H1 (cell line): ENCODE results near the gene ATMIN. TPM values are rescaled to one million over a fixed set of nuclear protein-coding genes. Genes with fewer than 3 reads are reported as not detected.

Experiments used
- CTCF ChIA-PET: fragments of 300-600 bp; sonication (Branson Sonifier 250); formaldehyde crosslinking; loops from one replicate; lab custom pipeline; 2021; ENCODE audit not compliant: partially characterized antibody; lab: Charles Lee
- POLR2A ChIA-PET: fragments of 300-600 bp; sonication (Branson Sonifier 250); formaldehyde crosslinking; loops from one replicate; lab custom pipeline; 2021; ENCODE audit warnings: inconsistent platforms; ENCODE audit not compliant: partially characterized antibody; lab: Charles Lee
- DNase-seq, 2 experiments: peaks; one replicate each; pipeline versions ENCODE4 v3.0.0 to v3.0.0-alpha.2; 2010 to 2022; ENCODE audit warnings: low spot score in 2 of 2, low read depth in 1 of 2, mixed read lengths in 1 of 2
- FAIRE-seq: peaks from 2 replicates; lab custom pipeline; 2011; peaks lifted over from hg19 to GRCh38; lab: Jason Lieb, UNC
- H2AFZ ChIP-seq: 2 replicates; pipeline ENCODE4 v1.8.1; 2012; ENCODE audit warnings: low read length, inconsistent platforms
- H2AK5ac ChIP-seq: 2 replicates; pipeline ENCODE4 v1.6.1; 2013; ENCODE audit warnings: low read depth, low read length
- H2BK120ac ChIP-seq: replicated peaks from 2 replicates; pipeline ENCODE3; 2013; ENCODE audit warnings: low read depth, low read length, inconsistent platforms
- H2BK12ac ChIP-seq: 2 replicates; pipeline ENCODE4 v1.6.1; 2013; ENCODE audit warnings: low read depth, low read length
- H2BK15ac ChIP-seq: 2 replicates; pipeline ENCODE4 v1.6.1; 2013; ENCODE audit warnings: low read length
- H2BK20ac ChIP-seq: 2 replicates; pipeline ENCODE4 v1.6.1; 2013; ENCODE audit warnings: low read length
- H2BK5ac ChIP-seq: 2 replicates; pipeline ENCODE4 v1.6.1; 2013; ENCODE audit warnings: low read depth, low read length
- H3K14ac ChIP-seq: 2 replicates; pipeline ENCODE4 v1.6.1; 2013; ENCODE audit warnings: inconsistent platforms; ENCODE audit not compliant: insufficient read length
- H3K18ac ChIP-seq: 2 replicates; pipeline ENCODE4 v1.6.1; 2013; ENCODE audit warnings: low read length; ENCODE audit errors: extremely low read depth
- H3K23ac ChIP-seq: 2 replicates; pipeline ENCODE4 v1.6.1; 2013; ENCODE audit warnings: inconsistent platforms; ENCODE audit not compliant: insufficient read length
- H3K23me2 ChIP-seq: 2 replicates; pipeline ENCODE4 v1.6.1; 2013; ENCODE audit warnings: low read depth, low read length
- H3K27ac ChIP-seq: 2 replicates; pipeline ENCODE4 v1.6.1; 2011; ENCODE audit warnings: low read depth, low read length, inconsistent platforms
- H3K27me3 ChIP-seq, 4 experiments: replicated peaks in 1 of 4; 1 replicate in 1 of 4; 2 replicates in 3 of 4; pipeline versions ENCODE4 v1.6.1 to v1.8.1; 2011 to 2013; ENCODE audit warnings: low read length in 3 of 4, mild to moderate bottlenecking in 3 of 4, inconsistent platforms in 2 of 4, mixed read lengths in 2 of 4, moderate library complexity in 1 of 4; ENCODE audit not compliant: control insufficient read depth in 3 of 4, insufficient read depth in 3 of 4; ENCODE audit errors: extremely low read depth in 1 of 4
- H3K36me3 ChIP-seq, 4 experiments: 2 replicates each; pipeline versions ENCODE4 v1.6.1 to v1.8.1; 2011 to 2013; ENCODE audit warnings: mild to moderate bottlenecking in 4 of 4, low read length in 3 of 4, moderate library complexity in 2 of 4, control low read depth in 1 of 4, inconsistent platforms in 1 of 4; ENCODE audit not compliant: insufficient read depth in 4 of 4, control insufficient read depth in 2 of 4
- H3K4ac ChIP-seq: replicated peaks from 2 replicates; pipeline ENCODE3; 2013; ENCODE audit warnings: low read length, low read depth, mixed read lengths, inconsistent platforms; ENCODE audit not compliant: insufficient read length
- H3K4me1 ChIP-seq, 4 experiments: replicated peaks in 1 of 4; 1 replicate in 1 of 4; 2 replicates in 3 of 4; pipeline versions ENCODE4 v1.6.1 to v1.8.1; 2011 to 2013; ENCODE audit warnings: low read length in 3 of 4, inconsistent platforms in 2 of 4, mixed read lengths in 1 of 4; ENCODE audit not compliant: insufficient read depth in 4 of 4, control insufficient read depth in 3 of 4
- H3K4me2 ChIP-seq, 2 experiments: 2 replicates each; pipeline versions ENCODE4 v1.6.1 to v1.8.1; 2011 to 2013; ENCODE audit warnings: low read depth in 2 of 2, low read length in 2 of 2, control low read depth in 1 of 2, inconsistent platforms in 1 of 2, mild to moderate bottlenecking in 1 of 2; ENCODE audit not compliant: insufficient read depth in 1 of 2
- H3K4me3 ChIP-seq, 4 experiments: fragments of 200-600, 300-600 bp in 1 of 4; sonication (generic), shearing (Covaris generic), sonication (Bioruptor Twin) in 1 of 4; 2 replicates each; pipeline versions ENCODE4 v1.5.1 to v1.8.1; 2011 to 2016; ENCODE audit warnings: low read length in 4 of 4, low read depth in 3 of 4, control low read depth in 2 of 4, inconsistent platforms in 2 of 4, mild to moderate bottlenecking in 2 of 4, mixed read lengths in 1 of 4, moderate library complexity in 1 of 4; ENCODE audit not compliant: insufficient read depth in 2 of 4; ENCODE audit errors: extremely low read depth in 1 of 4
- H3K56ac ChIP-seq: replicated peaks from 2 replicates; pipeline ENCODE3; 2013; ENCODE audit warnings: low read depth, mild to moderate bottlenecking, mixed read lengths, low read length, inconsistent platforms; ENCODE audit not compliant: insufficient read length
- H3K79me1 ChIP-seq: 2 replicates; pipeline ENCODE4 v1.6.1; 2013; ENCODE audit warnings: low read depth, low read length, control low read depth
- H3K79me2 ChIP-seq, 2 experiments: 2 replicates each; pipeline versions ENCODE4 v1.6.1 to v1.8.1; 2012 to 2013; ENCODE audit warnings: low read length in 2 of 2, mild to moderate bottlenecking in 2 of 2, inconsistent platforms in 1 of 2; ENCODE audit not compliant: insufficient read depth in 2 of 2, control insufficient read depth in 1 of 2
- H3K9ac ChIP-seq, 4 experiments: replicated peaks in 1 of 4; 1 replicate in 1 of 4; 2 replicates in 3 of 4; pipeline versions ENCODE4 v1.6.1 to v1.8.1; 2011 to 2013; ENCODE audit warnings: low read depth in 3 of 4, low read length in 3 of 4, control low read depth in 2 of 4, mild to moderate bottlenecking in 2 of 4, moderate library complexity in 2 of 4, inconsistent platforms in 1 of 4; ENCODE audit errors: extremely low read depth in 1 of 4
- H3K9me3 ChIP-seq, 2 experiments: 2 replicates each; pipeline versions ENCODE4 v1.6.1 to v1.8.1; 2012 to 2013; ENCODE audit warnings: mild to moderate bottlenecking in 2 of 2, moderate library complexity in 2 of 2, control low read depth in 1 of 2, inconsistent platforms in 1 of 2, low read depth in 1 of 2, low read length in 1 of 2, mixed read lengths in 1 of 2; ENCODE audit not compliant: insufficient read depth in 2 of 2
- H4K20me1 ChIP-seq, 2 experiments: replicated peaks in 1 of 2; 2 replicates each; pipeline versions ENCODE3 to v1.8.1; 2011 to 2013; ENCODE audit warnings: inconsistent platforms in 2 of 2, low read length in 2 of 2, mild to moderate bottlenecking in 1 of 2; ENCODE audit not compliant: insufficient read depth in 2 of 2, control insufficient read depth in 1 of 2
- H4K5ac ChIP-seq: 2 replicates; pipeline ENCODE4 v1.6.1; 2013; ENCODE audit warnings: low read length, low read depth, mixed read lengths, inconsistent platforms; ENCODE audit not compliant: insufficient read length
- H4K8ac ChIP-seq: 2 replicates; pipeline ENCODE4 v1.8.0; 2013; ENCODE audit warnings: mild to moderate bottlenecking, moderate library complexity, low read length, inconsistent platforms; ENCODE audit not compliant: insufficient read depth; ENCODE audit errors: extremely low read depth
- H4K91ac ChIP-seq: replicated peaks from 2 replicates; pipeline ENCODE3; 2013; ENCODE audit warnings: low read length, mixed read lengths, inconsistent platforms; ENCODE audit not compliant: insufficient read length
- BACH1 ChIP-seq: IDR thresholded peaks from 2 replicates; pipeline ENCODE4 v1.6.1; 2012; ENCODE audit warnings: low read length, improper control_type of control experiment
- CBX8 ChIP-seq: fragments of 300-800, 300-1000 bp; sonication (generic); IDR thresholded peaks from 2 replicates; pipeline ENCODE4 v1.7.1; 2016; ENCODE audit warnings: low read depth, low read length, borderline replicate concordance
- CHD2 ChIP-seq: IDR thresholded peaks from 2 replicates; pipeline ENCODE4 v1.6.1; 2012; ENCODE audit warnings: low read length, improper control_type of control experiment
- EP300 ChIP-seq, 2 experiments: IDR thresholded peaks; 1 replicate in 1 of 2; 2 replicates in 1 of 2; pipeline ENCODE4 v1.6.1; 2011 to 2012; ENCODE audit warnings: low read depth in 2 of 2, low read length in 2 of 2, mild to moderate bottlenecking in 2 of 2, borderline replicate concordance in 1 of 2, inconsistent platforms in 1 of 2, moderate library complexity in 1 of 2
- EZH2 ChIP-seq: fragments of 200-600 bp; sonication (generic); IDR thresholded peaks from 2 replicates; pipeline ENCODE4 v1.7.1; 2012; ENCODE audit warnings: low read depth, mild to moderate bottlenecking, moderate library complexity, low read length, inconsistent platforms; ENCODE audit not compliant: severe bottlenecking
- HDAC6 ChIP-seq: IDR thresholded peaks from one replicate; pipeline ENCODE4 v1.7.1; 2012; ENCODE audit warnings: low read depth, mild to moderate bottlenecking, inconsistent platforms, low read length, moderate library complexity
- JUN ChIP-seq: IDR thresholded peaks from 2 replicates; pipeline ENCODE4 v1.6.1; 2011; ENCODE audit warnings: low read depth, mild to moderate bottlenecking, improper control_type of control experiment, low read length
- MAFK ChIP-seq: IDR thresholded peaks from 2 replicates; pipeline ENCODE4 v1.6.1; 2012; ENCODE audit warnings: low read depth, mild to moderate bottlenecking, improper control_type of control experiment, low read length
- SP1 ChIP-seq: IDR thresholded peaks from 2 replicates; pipeline ENCODE4 v1.6.1; 2011; ENCODE audit warnings: low read depth, low read length
- TAF1 ChIP-seq: IDR thresholded peaks from 2 replicates; pipeline ENCODE4 v1.6.1; 2011; ENCODE audit warnings: mild to moderate bottlenecking, low read depth, low read length
- TEAD4 ChIP-seq: IDR thresholded peaks from 2 replicates; pipeline ENCODE4 v1.6.1; 2012; ENCODE audit warnings: low read depth, low read length, inconsistent platforms, mixed read lengths
- ZNF274 ChIP-seq: IDR thresholded peaks from 2 replicates; pipeline ENCODE4 v1.7.0; 2012; ENCODE audit warnings: low read length, borderline replicate concordance; ENCODE audit errors: extremely low read depth
- WGBS, 2 experiments: shearing (Covaris generic) in 1 of 2; methylation state at CpG; one replicate each; pipeline versions ENCODE4 v1.1.6 to v1.1.7; 2013 to 2015; ENCODE audit warnings: low lambda C conversion rate in 2 of 2, mixed read lengths in 2 of 2, inconsistent platforms in 1 of 2, low coverage in 1 of 2, missing lambda C conversion rate in 1 of 2; ENCODE audit not compliant: insufficient replicate concordance in 2 of 2, insufficient coverage in 1 of 2, insufficient read length in 1 of 2; ENCODE audit errors: extremely low coverage in 1 of 2, missing lambda C conversion rate in 1 of 2; 5-methylcytosine and 5-hydroxymethylcytosine counted together
- polyA plus RNA-seq, 7 experiments: library from polyadenylated mRNA; depleted of rRNA in 3 of 7; stranded (reverse) in 5 of 7; unstranded in 2 of 7; fragments of >200 nt in 5 of 7; fragments of 200-250 nt in 2 of 7; gene quantifications; 1 replicate in 5 of 7; 2 replicates in 1 of 7; 4 replicates in 1 of 7; pipeline versions ENCODE4 v1.2.1 to v1.2.3, GENCODE V29; 2011 to 2013; ENCODE audit warnings: missing spikeins in 2 of 7, mixed read lengths in 2 of 7
- total RNA-seq: library from RNA; stranded (reverse); fragmentation: NEBNext Ultra II Directional; extraction: Animal tissue kit (Norgen Biotek cat#: 25700); gene quantifications from 2 replicates; pipeline ENCODE4 v1.2.1, GENCODE V29; 2021

The ATMIN gene
- total and polyA plus RNA-seq, 2 of the 8 experiments (the other 6 are each of a cell fraction or from before 2014, with no cell fraction given) = 34.8 to 59.8 TPM

GRCh38 chr16:80997139-80997798 lies 38.4 kb upstream of the ATMIN start:
- no peak overlapping the region for H3K4me2 ChIP-seq
- H4K20me1 ChIP-seq = peaks cover 0 to 5% of the 10 kb centered on the region in 2 experiments
- POLR2A ChIA-PET = no interaction called here
- TF ChIP-seq CHD2 (no peak), JUN (no peak), EZH2 (no peak), CBX8 (no peak), HDAC6 (no peak), MAFK (no peak), SP1 (no peak), BACH1 (no peak), ZNF274 (no peak), EP300 (IDR thresholded peaks at IDR 0.05; ENCODE audit: borderline replicate concordance in 1 of 2, low read depth in 2 of 2, low read length in 2 of 2) (no peak), TEAD4 (no peak), TAF1 (no peak)

More at GRCh38 chr16:80997139-80997798, 38.4 kb upstream of the ATMIN start:
- H3K56ac ChIP-seq = no peak overlapping the region
- peaks cover 0 to 70% of the 10 kb centered on the region in 2 experiments; a peak in 2 of 4 replicates for H3K79me2 ChIP-seq
- no peak overlapping the region for H2BK20ac ChIP-seq
- no peak overlapping the region for H4K8ac ChIP-seq
- FAIRE-seq (no peak), DNase-seq (no peak)
- no peak overlapping the region for H3K9ac ChIP-seq
- no peak overlapping the region for H2AFZ ChIP-seq
- no peaks in the 10 kb centered on the region for H3K4me1 ChIP-seq
- H2AK5ac ChIP-seq = no peak overlapping the region
- H3K36me3 ChIP-seq = no peaks in the 10 kb centered on the region
- H3K79me1 ChIP-seq = peaks cover 2% of the 10 kb centered on the region; the same call in 1 of the 2 replicates
- no peak overlapping the region for H2BK5ac ChIP-seq
- CTCF ChIA-PET = interaction anchor here (0.6 to 1.8 kb wide), 2 partner anchors 22 to 39 kb away, joined by 3 to 5 read pairs; partner anchors contain the start of gene ATMIN
- no peak overlapping the region for H2BK15ac ChIP-seq
- no peak overlapping the region for H3K4me3 ChIP-seq
- no peaks in the 10 kb centered on the region for H3K9me3 ChIP-seq
- no peak overlapping the region for H3K18ac ChIP-seq
- H4K5ac ChIP-seq = no peak overlapping the region
- no peaks in the 10 kb centered on the region for H3K23me2 ChIP-seq
- WGBS, 2 experiments = 83% methylated on average over 9 of the region's 9 CpGs; no CpG with 5 or more reads in 1 of the 2 experiments
- no peak overlapping the region for H3K23ac ChIP-seq
- H2BK12ac ChIP-seq = no peak overlapping the region
- no peak overlapping the region for H3K27ac ChIP-seq
- H3K14ac ChIP-seq = no peak overlapping the region
- no peak overlapping the region for H2BK120ac ChIP-seq
- H3K27me3 ChIP-seq = no peaks in the 10 kb centered on the region
- no peak overlapping the region for H3K4ac ChIP-seq
- H4K91ac ChIP-seq = no peak overlapping the region
